Transverse colon (tissue), 4 donors: ENCODE data around the gene CLIP1. TPM values are rescaled to one million over a fixed set of nuclear protein-coding genes. Genes with fewer than 3 reads are reported as not detected.
A peak's percentile ranks its signal among the peaks of the same experiment; 100 is the strongest.

ENCODE experiments used
- DNase-seq: peaks from one replicate; pipeline ENCODE4 v3.0.0-alpha.2; 2019
- H3K27ac ChIP-seq, 4 donors: fragments of 200-600 bp; sonication (generic); 2 replicates each; pipeline ENCODE4 v1.5.1; 2016 to 2018; ENCODE audit warnings: inconsistent platforms in 4 of 4
- H3K27me3 ChIP-seq: fragments of 200-600 bp; sonication (generic); 2 replicates; pipeline ENCODE4 v1.5.1; 2017; ENCODE audit warnings: inconsistent platforms
- H3K36me3 ChIP-seq, 4 donors: fragments of 200-600 bp; sonication (generic); 2 replicates each; pipeline ENCODE4 v1.5.1; 2017 to 2019; ENCODE audit warnings: inconsistent platforms in 4 of 4
- H3K4me1 ChIP-seq, 4 donors: fragments of 200-600 bp; sonication (generic); 2 replicates each; pipeline ENCODE4 v1.5.1; 2017 to 2020; ENCODE audit warnings: inconsistent platforms in 4 of 4
- H3K4me3 ChIP-seq, 4 donors: fragments of 200-600 bp; sonication (generic); 1 replicate in 1 of 4; 2 replicates in 3 of 4; pipeline versions ENCODE4 v1.5.1 to v1.6.1; 2017 to 2019; ENCODE audit warnings: inconsistent platforms in 4 of 4
- H3K9me3 ChIP-seq, 2 donors: fragments of 200-600 bp; sonication (generic); 2 replicates each; pipeline ENCODE4 v1.5.1; 2017 to 2019; ENCODE audit warnings: inconsistent platforms in 2 of 2
- EP300 ChIP-seq: sonication (generic); formaldehyde crosslinking; IDR thresholded peaks from one replicate; pipeline ENCODE4 v1.6.1; 2017; ENCODE audit warnings: antibody characterized with exemption, low read depth
- POLR2A ChIP-seq: fragments of 450-650 bp; IDR thresholded peaks from one replicate; pipeline ENCODE4 v1.6.1; 2016; ENCODE audit warnings: antibody characterized with exemption, mild to moderate bottlenecking, moderate library complexity
- POLR2AphosphoS5 ChIP-seq, 3 donors: sonication (generic); formaldehyde crosslinking; IDR thresholded peaks; one replicate each; pipeline ENCODE4 v1.6.1; 2016; ENCODE audit warnings: antibody characterized with exemption in 3 of 3
- WGBS, 2 donors: methylation state at CpG; one replicate each; pipeline ENCODE4 v1.1.5; 2018; ENCODE audit warnings: low coverage in 1 of 2; 5-methylcytosine and 5-hydroxymethylcytosine counted together
- in situ Hi-C, 4 donors: fragments of 200-750 bp; cut with MboI; loops; one replicate each; pipeline versions ENCODE4 v1.15.0 to v1.15.1; 2017; ENCODE audit warnings: low sequenced_read_pairs in 3 of 4, low pct_ligation_motif_present in 1 of 4, low pct_unique_long_range_greater_than_20kb in 1 of 4
- intact Hi-C: fragments of 100-400 bp; cut with DNase I; formaldehyde crosslinking; loops from one replicate; pipeline ENCODE4 v1.15.1; 2023; ENCODE audit warnings: low total_unique reads
- total RNA-seq, 4 donors: library from RNA; depleted of rRNA; stranded (reverse); fragments of >200 nt; gene quantifications; one replicate each; pipeline ENCODE4 v1.1.0, GENCODE V29; 2016
- TF ChIP-seq, protein P1 (sequence below), 5 experiments: fragments of 200-600 bp in 3 of 5; fragments of 450-650 bp in 2 of 5; sonication (generic) in 3 of 5; IDR thresholded peaks; 1 replicate in 2 of 5; 2 replicates in 3 of 5; pipeline ENCODE4 v1.5.1; 2016 to 2017; ENCODE audit warnings: antibody characterized with exemption in 5 of 5, inconsistent platforms in 3 of 5, mild to moderate bottlenecking in 2 of 5, moderate library complexity in 1 of 5

The CLIP1 gene
- total RNA-seq, 4 donors from 2014 or later, result 49.2 to 111 (median 88.6) TPM

DNA sequence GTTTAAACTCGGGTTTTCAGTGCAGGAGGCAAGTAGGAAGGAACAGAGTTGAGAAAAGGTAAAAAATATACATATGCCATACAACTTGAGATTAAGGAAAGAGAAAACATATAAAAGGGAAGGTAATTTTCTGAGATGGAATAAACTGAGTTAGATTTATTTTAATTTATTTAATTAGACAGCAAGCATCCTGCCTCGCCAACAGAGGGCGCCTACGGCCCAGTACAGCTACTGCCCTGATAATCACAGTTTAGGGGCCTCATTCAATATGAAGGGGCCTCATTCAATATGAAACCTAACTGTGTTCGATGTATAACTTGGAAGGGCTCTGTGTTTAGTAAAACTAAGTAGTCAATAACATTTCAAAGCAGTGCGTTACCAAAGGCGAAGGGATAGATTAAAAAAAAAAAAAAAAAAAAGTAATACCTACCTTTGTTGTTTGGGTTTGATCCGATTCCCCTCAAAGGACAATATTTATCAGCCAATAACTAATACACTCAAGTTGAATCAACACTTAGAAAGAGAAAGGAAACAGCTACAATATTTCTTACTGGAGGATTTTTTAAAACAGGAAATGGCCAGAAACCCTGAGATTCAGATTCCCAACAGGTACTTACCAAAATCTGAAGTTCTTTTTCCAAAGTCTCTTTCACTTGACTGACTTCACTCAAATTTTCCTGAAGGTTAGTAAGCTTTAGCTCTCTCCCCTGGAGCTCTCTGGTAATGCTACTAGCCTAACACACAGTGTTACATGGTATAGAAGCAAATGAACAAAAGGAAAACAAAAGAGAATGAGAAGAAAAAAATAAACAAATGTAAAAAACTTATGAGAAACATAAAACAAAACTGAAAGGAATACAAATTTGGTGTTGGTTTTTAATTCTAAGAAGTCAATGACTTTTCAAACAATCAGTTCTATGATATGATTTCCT is 86.2 kb downstream of the CLIP1 start:
- intact Hi-C loops, result loop anchor here (10.0 kb wide), 1 partner anchor 139 kb away; no protein-coding TSS in a partner anchor

DNA sequence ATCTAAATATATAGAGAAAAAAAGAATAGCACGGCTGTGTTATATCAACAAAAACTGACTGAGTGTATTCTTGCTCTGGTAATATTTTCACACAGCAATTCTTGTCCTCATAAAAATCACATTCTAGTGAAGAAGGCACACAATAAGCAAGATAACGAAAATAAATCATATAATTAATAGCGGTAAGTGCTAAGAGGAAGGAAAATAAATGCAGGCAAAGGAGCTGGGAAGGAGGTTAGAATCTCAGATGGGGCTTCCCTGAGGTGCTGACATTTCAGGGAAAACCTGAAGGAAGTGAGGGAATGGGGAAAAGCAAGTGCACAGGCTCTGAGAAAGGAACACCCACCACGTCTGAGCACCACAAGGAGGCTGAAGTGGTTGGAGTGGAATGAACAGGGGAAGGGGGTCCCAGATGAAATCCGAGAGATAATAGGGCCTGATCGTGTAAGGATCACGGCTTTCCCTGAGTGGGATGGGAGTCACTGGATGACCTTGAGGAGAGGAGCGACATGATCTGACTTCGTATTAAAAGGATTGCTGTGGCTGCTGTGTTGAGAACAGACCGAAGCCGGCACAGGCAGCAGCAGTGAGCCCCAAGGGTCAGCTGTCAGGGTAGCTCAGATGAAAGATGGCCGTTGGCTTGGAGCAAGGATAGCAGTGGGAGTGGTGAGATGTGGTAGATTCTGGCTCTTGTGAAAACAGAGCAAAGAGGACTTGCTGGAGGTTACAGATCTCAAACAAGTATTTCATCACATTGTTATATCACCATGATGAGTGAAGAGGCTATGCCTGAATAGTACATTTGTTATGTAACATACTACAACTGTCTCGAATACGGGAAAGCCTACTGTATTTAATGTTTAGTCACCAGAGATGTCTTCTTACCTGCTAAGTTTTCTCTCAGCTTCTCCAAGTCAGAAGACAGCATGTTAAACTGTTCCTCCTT is 89.1 kb downstream of the CLIP1 start:
- in situ Hi-C loops (no loop called here), intact Hi-C loops (loop anchor here (10.0 kb wide), 1 partner anchor 141 kb away; no protein-coding TSS in a partner anchor)
- Histone ChIP-seq H3K36me3 (peaks cover 0 to 48% (median 21%) of the 10 kb centered on the region in 4 donors), H3K27ac (no peak overlapping the region), H3K27me3 (no peaks in the 10 kb centered on the region), H3K9me3 (no peaks in the 10 kb centered on the region), H3K4me3 (no peak overlapping the region), H3K4me1 (no peaks in the 10 kb centered on the region)
- DNase-seq, result no peak
- TF ChIP-seq, protein P1, sequence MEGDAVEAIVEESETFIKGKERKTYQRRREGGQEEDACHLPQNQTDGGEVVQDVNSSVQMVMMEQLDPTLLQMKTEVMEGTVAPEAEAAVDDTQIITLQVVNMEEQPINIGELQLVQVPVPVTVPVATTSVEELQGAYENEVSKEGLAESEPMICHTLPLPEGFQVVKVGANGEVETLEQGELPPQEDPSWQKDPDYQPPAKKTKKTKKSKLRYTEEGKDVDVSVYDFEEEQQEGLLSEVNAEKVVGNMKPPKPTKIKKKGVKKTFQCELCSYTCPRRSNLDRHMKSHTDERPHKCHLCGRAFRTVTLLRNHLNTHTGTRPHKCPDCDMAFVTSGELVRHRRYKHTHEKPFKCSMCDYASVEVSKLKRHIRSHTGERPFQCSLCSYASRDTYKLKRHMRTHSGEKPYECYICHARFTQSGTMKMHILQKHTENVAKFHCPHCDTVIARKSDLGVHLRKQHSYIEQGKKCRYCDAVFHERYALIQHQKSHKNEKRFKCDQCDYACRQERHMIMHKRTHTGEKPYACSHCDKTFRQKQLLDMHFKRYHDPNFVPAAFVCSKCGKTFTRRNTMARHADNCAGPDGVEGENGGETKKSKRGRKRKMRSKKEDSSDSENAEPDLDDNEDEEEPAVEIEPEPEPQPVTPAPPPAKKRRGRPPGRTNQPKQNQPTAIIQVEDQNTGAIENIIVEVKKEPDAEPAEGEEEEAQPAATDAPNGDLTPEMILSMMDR (IDR thresholded peaks at IDR 0.05), result no peak
- TF ChIP-seq POLR2AphosphoS5 (IDR thresholded peaks at IDR 0.05) (no peak), EP300 (no peak), POLR2A (no peak)
- WGBS, 2 donors, result 91 to 92% methylated on average over 6 to 14 of the region's 14 CpGs

More for the DNA sequence above, 86.2 kb downstream of the CLIP1 start:
- Histone ChIP-seq H3K9me3 (no peaks in the 10 kb centered on the region), H3K27ac (no peak overlapping the region), H3K4me3 (no peak overlapping the region), H3K27me3 (no peaks in the 10 kb centered on the region), H3K4me1 (no peaks in the 10 kb centered on the region), H3K36me3 (peaks cover 0 to 46% (median 22%) of the 10 kb centered on the region in 4 donors)
- in situ Hi-C loops, result no loop called here
- 73 to 83% methylated on average over 4 to 8 of the region's 8 CpGs for WGBS, 2 donors
- peak; percentile 22 for DNase-seq
- TF ChIP-seq POLR2A, result no peak
- TF ChIP-seq, protein P1 (IDR thresholded peaks at IDR 0.05), result peak; percentile 59 to 71 (median 62)

DNA sequence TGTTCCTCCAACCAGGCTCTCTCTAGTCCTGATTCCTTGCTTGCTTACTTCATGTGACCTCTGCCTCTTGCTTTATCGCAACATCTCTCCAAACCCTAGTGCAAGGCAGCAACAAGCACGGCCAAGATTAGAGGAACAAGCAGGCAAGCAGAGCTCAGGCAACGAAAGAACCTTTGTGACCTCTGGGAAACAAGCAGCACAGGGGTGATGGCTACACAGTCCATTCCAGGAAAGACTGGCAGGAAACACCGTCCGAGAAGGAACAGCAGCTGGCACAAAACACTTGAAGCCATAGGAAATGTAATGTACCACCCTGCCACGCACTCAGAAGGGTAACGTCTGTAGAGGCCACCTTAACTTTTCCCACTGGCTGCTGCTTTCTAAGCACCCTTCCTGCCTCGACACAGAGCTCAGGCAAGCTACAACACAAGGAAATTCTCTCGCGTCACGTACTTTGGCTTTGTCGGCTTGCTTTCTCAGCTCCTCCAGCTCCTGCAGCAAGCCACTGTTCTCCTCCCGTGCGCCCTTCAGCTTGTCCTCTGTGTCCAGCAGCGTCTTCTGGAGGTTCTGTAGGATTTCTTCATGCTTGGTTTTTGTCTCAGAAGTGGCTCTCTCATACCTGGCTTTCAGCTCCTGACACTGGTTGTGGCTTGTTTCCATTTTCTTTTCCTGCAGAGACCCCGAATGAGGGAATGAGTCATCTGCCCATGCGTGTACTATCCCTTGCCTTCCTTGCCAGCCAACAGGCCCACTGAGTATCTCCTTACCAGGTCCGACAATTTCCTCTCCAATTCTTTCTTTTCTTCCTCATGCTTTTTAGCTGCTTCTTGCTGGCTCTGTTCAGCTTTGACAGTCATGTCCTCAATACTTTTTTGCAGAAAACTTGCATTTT is 94.7 kb downstream of the CLIP1 start:
- in situ Hi-C loops, result no loop called here
- WGBS, 2 donors, result 80 to 90% methylated on average over 9 to 18 of the region's 18 CpGs
- no peaks in the 10 kb centered on the region for H3K27me3 ChIP-seq
- H3K27ac ChIP-seq, result no peak overlapping the region
- H3K9me3 ChIP-seq, result no peaks in the 10 kb centered on the region
- H3K4me3 ChIP-seq, result no peak overlapping the region
- peaks cover 0 to 67% (median 32%) of the 10 kb centered on the region in 4 donors for H3K36me3 ChIP-seq
- intact Hi-C loops, result no loop called here
- TF ChIP-seq, protein P1 (IDR thresholded peaks at IDR 0.05), result no peak
- TF ChIP-seq EP300 (no peak), POLR2A (no peak), POLR2AphosphoS5 (IDR thresholded peaks at IDR 0.05) (no peak)
- no peaks in the 10 kb centered on the region for H3K4me1 ChIP-seq
- no peak for DNase-seq
